EL (cell line): ENCODE data around the gene DLG5.

Experiments
- DNase-seq: peaks from one replicate; pipeline ENCODE4 v3.0.0-alpha.2; 2016

The DLG5 gene

DNA sequence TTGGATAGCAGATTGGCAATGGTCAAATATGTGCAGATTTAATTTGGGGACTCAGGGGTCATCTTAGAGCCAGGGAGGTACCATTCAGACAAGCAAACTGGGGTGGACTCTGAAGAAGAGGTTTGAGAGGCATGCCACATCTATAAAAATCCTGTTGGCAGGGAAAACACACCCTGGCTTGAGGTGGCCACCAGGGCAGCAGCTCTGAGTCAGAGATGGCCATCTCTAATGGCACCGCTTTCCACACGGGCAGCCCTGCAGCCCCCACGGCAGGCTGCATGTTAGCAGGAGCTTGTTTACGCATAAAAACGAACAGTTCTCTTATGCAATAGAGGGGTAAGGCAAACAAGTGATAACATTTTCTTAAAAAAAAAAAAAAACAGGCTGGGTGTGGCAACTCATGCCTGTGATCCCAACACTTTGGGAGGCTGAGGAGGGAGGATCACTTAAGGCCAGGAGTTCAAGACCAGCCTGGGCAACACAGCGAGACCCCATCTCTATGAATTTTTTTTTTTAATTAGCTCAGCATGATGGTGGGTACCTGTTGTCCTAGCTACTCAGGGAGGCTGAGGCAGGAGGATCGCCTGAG is 14.9 kb downstream of the DLG5 start:
- peak; percentile 41 for DNase-seq

DNA sequence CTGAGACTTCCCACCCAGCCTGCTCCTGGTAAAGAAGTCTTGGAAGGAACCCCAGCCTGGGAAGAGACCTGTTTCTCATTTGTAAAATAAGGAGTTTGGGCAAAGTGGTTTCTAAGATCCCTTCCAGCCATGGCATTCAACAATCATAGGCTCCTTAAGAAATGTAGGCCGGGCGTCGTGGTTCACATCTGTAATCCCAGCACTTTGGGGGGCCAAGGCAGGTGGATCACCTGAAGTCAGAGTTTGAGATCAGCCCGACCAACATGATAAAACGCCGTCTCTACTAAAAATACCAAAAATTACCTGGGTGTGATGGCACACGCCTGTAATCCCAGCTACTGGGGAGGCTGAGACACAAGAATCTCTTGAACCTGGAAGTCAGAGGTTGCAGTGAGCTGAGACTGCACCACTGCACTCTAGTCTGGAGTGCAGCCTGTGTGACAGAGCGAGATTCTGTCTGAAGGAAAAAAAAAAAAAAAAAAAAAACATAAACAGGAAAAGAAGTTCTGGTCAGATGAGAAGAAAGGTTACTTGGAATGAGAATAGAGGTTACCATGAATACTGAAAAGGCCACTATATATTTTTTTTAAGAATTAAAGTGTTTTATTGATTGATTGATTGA is 15.9 kb downstream of the DLG5 start:
- DNase-seq = no peak

DNA sequence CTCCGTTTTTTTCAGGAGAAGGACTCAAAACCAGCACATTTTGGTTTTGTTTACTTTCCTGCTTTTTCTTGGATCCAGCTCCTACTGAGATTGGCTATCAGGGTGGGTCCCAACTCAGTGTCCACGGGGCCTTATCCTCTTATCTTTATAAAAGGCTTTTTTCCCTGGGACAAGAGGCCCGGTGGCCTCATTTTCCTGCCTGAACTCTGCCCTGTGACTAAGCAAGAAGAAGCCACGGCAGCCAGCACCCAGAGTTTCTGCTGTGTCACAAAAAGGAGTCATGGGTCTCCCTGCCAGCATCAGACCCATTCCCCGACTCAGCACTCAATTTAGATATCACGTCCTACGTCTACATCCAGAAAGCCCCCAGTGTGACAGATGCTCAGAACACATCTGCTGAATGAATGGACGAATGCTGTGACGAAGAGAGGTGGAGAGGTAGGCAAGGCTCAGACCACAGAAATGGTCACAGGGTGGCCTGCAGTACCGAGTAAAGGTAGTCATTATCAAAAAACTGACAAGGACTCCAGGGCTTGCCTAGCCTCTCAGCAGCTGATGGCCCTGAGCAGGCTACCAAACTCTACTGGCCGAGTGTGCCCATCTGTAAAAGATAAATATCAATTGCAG is 16.7 kb downstream of the DLG5 start:
- peak; percentile 69 for DNase-seq

DNA sequence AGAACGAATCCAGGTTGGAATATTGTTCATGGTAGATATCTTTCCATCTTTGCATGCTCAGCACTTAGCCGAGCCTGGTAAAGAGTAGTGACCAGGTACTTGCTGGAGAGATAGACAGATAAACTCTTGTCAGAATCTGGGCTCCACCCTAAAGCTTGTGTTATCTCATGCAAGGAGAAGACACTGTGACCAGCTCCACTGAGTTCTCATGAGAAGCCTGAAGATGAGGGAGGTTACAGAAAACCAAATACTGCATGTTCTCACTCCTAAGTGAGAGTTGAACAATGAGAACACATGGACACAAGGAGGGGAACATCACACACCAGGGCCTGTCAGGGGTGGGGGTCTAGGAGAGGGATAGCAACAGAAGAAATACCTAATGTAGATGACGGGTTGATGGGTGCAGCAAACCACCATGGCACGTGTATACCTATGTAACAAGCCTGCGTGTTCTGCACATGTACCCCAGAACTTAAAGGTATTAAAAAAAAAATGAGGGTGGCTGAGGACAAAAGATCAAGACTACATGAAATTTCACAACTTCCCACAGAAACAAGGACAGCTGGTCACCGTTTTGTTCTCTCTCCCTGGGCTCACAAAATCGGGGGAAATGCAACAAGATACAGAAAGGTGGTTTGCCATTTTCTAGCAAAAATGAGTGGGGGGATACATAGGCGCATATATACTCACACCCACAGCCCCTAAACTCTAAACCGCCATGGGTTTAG is 17.4 kb downstream of the DLG5 start:
- no peak for DNase-seq

DNA sequence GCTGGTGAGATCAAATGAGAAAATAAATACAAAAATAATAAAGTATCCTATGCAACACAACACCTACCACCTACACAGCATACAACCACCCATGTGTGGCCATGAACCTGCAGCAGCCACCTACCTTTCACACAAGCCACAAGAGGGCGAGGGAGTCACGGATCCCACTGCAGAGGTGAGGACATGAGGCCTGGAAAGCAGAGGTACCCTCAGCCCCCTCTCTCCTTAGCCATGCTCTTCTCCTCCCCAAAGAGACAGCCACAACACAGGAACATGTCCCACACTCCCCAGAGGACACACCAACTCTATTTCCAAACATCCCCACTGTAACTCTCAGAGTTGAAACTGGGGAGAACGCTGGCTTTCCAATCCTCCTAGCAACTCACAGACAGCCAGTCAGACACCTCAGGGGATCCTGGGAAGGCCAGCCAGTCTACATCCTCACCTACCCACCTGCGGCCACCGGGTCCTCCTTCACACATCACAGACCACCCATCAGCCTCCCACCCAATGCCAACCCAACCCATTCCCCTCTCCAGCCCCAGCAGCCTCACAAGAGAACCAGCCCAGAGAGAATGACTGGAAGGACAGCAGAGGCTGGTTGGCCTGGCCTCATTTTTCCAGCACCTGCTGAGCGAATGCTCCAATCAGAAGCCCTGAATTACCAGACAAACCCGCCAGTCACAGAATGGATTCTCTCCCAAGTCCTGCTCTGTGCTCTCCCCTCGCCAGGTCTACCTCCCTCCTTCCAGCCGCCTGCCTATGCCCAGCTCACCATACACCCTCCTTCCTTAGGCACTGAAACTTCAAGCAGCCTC is 18.4 kb downstream of the DLG5 start:
- DNase-seq = no peak

DNA sequence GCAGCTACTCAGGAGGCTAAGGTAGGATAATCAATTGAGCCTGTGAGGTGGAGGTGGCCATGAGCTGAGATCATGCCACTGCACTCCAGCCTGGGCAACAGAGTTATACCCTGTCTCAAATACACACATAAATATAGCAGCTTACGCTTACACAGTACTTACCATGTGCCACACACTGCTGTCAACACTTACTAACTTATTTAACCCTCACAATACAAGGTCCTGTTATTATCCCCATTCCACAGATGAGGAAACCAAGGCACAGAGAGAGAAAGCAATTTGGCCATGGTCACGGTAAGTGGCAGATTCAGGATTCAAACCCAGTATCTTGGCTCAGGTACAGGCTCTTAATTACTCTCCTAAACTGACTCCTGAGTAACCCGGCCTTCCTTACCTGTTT is 19.1 kb downstream of the DLG5 start:
- no peak for DNase-seq

DNA sequence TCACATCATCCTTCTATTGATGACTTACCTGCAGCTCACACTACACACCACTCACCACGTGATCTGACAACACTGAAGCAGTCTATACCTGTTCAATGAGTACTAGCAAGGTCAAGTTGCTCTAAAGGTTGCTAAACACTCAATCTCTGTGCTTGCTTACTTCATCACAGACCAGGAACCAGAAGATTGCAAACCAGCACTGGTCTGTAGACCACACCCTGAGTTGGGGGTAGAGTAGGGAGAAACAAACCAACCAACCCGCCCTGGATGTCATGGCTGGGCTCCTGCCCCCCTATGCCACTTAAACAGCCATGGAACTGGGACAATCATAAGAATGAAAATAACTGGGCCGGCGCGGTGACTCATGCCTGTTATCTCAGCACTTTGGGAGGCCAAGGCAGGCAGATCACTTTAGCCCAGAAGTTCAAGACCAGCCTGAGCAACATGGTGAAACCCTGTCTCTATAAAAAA is 19.6 kb downstream of the DLG5 start:
- no peak for DNase-seq

DNA sequence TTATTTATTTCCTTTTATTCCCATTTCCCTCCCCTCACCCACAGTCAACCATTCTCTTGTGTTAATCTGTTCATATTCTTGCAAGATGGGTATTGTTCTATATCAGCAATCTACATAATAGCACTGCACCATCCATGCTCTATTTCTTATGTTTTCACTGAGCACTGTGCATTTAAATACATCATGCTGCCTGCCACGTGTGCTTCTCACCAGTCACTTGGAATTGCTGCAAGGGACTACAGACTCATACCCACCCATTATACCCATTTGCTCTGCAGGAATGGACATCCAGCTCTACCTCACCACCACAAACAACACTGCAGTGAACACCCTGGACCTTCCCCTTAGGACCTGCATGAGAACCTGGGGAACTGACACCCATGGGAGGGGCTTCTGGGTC is 20.8 kb downstream of the DLG5 start:
- DNase-seq = no peak

DNA sequence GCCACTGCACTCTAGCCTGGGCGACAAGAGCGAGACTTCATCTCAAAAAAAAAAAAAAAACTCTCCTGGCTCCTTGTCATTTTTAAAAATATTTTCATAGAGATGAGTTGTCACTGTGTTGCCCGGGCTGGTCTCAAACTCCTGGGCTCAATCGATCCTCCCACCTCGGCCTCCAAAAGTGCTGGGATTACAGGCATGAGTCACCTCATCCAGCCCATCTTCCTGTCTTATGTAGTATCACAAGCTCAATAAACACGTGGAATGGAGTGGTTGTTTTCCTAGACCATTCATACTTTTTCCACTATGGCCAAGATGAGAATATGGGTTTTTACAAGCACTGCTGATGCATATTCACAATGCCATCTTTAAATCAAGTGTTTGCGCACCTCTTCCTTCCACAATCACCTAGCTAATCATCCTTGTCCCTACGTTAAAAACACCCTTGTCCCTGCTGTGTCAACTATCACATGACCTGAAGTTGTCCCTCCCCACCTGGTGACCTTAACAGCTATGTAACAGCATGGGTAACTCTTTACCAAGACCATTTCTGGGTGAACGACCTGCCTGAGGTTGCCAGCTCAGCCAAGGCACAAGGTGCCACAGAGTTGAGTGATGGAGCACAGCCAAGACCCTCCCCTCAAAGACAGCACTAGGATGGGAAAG is 21.3 kb downstream of the DLG5 start:
- no peak for DNase-seq

DNA sequence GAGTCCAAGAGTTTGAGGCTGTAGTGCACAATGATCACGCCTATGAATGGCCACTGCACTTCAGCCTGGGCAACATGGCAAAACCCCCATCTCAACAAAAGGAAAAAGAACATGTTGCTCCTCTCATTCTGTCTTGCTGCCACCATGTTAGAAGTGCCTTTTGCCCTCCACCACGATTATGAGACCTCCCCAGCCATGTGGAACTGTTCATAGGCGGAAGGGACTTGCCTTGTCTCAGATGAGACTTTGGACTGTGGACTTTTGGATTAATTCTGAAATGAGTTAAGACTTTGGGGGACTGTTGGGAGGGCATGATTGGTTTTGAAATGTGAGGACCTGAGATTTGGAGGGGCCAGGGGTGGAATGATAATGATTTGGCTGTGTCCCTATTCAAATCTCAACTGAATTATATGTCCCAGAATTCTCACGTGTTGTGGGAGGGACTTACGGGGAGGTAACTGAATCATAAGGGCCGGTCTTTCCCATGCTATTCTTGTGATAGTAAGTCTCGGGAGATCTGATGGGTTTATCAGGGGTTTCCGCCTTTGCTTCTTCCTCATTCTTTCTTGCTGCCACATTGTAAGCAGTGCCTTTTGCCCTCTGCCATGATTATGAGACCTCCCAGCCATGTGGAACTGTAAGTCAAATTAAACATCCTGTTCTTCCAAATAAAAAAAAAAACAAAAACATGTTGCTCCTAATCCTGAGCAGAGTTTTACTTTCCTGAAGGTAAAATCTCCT is 22.3 kb downstream of the DLG5 start:
- no peak for DNase-seq

DNA sequence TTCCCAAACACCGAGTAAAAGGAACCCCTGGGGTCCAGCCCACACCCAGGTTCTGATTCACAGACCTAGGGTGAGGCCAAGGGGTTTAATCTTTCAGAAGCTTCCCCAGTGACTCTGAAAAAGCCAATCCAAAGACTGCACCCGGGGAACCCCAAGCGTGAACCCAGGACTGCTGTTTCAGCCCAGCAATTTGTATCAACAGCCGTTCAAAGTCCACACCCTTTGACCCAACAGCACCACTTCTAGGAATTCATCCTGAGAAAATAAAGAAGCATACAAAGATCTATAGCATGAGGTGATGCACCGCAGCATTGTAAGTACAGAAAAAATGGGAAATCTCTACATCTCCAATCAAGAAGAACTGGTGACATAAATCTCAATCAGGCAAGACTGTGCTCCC is 24.4 kb downstream of the DLG5 start:
- no peak for DNase-seq

DNA sequence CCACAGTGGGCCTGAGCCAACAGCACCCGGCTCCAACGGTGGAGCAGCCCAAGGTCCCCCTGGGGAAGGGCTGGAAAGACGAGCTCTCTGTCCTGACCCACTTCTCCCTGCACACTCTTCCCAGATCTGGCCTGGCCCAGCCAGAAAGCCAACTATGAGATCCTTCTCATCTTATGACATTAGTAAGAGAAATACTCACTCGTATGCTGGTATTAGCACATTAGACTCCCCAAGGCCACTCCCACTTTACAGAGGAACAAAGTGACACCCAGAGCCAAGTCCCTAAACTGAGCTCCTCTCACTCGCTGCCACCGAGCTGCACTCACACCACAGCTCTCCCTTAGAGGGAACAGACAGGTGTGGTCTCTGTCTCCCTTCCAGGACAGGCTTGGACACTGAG is 24.8 kb downstream of the DLG5 start:
- no peak for DNase-seq

DNA sequence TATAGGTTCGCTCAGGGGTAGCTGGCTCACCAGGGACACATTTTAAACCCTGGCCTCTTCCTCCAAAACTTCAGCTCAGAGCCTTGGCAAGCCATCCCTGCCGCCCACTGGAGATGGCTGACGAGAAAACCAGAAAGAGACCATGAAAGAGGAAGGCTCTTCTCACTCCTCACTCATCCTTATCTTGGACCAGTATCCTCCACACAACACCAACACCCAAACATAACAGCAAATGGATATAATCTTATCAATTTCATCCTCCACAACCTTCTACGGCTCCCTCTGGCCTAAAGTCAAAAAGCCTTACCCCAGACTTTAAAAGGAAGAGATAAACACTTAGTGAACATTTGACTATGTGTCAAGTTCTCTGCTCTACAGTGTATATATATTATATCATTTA is 26.9 kb downstream of the DLG5 start:
- no peak for DNase-seq

DNA sequence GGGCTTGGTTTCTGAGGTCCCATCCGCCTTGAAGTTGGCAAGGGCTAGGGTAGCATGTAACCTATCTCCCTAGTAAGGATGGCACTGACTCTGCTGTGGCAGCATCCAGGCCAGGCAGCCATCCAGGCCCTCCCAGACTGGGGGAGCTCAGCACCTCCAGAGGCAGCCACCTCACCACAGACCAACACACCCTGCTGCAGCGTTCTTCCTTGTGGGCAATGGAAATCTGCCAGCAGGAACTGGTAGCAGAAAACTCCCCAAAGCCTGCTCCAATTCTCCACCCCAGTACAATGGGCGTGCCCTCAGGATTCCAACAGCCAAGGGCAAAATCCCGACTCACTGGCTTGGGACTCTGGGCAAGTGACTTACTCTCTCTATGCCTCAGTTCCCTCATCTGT is 27.5 kb downstream of the DLG5 start:
- peak; percentile 92 for DNase-seq

DNA sequence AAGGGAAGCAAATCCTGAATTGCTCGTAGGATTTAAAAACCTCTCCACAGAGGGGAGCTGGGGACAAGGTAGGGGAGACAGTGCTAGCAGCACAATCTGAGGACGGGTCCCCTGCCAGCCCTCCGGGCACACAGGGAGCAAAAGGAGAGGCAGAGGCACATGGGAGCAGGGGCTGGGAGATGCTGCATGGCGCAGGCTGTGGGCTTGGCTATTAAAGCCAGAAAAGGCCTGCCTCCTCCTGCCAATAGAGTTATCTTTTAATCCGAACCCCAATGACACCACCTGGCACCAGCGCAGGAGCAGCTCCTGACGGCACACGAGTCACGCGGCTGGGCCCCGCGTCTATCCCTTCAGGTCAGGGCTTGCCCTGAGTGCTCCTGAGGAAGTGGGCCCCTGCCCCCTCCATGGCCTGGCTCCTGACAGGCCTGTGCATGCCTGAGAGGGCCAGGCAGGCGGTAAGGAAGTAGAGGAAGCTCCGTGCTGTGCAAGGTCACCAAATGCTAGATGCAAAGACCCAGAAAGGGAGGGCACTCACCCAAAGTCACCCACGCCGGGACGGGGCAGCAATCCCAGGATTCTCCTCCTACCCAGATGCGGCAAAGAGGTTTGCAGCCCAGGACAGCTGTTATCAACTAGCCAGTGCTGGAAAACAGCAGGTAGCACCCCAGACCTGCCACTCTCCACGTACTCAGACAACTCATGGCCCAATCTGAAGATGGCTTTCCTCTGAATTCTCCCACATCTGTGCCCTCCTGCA is 28.1 kb downstream of the DLG5 start:
- DNase-seq = no peak

DNA sequence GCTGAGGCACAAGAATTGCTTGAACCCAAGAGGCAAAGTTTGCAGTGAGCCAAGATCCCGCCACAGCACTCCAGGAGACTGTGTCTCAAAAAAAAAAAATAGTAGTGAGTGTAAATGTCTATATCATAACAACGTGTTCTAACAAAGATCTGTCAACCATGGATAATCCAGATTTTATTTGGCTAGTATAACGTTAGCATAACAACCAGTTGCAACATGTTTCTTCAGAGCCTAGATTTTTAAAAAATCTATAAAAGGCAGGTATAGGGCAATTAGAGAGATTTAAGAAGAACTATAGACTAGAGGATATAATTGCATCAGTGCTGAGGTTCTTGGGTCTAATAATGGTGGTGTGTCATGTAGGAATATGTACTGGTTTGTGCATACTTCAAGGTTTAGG is 30.5 kb downstream of the DLG5 start:
- DNase-seq = no peak

DNA sequence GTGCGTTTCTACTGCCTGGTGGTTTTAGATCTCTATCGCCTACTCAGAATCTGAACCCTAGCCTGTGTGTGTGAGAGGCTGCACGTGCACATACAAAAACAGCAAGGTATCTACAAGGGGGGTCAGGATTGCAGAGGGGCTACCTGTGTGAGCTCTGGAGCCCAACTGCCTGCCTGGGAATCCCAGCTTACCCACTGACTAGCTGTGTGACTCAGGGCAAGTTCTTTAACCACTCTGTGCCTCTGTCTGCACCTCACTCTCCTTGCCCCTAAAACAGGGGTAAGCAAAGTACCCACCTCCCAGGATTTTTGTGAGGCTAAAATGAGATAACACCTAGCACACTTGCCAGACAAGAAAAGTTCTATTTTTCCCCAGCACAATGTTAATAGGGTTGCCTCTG is 32.5 kb downstream of the DLG5 start:
- DNase-seq = no peak

DNA sequence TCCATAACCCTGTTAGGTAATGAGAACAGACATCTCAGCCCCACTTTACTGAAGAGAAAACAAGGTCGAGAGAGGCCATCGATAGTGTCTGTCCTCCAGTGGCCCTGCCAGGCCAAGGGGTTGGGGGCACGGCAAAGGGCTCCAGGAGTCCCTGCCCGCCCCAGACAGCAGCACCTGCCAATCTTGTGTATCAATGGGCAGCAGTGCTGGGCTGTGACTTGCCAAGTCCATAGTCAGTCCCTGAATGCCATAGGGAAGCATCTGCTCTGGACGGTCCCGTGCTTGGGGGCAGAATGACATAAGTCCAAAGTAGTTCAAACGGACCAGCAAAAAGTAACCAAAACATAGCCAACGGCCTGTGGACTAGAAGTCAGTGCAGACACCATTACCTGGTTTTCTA is 33.2 kb downstream of the DLG5 start:
- DNase-seq = no peak

DNA sequence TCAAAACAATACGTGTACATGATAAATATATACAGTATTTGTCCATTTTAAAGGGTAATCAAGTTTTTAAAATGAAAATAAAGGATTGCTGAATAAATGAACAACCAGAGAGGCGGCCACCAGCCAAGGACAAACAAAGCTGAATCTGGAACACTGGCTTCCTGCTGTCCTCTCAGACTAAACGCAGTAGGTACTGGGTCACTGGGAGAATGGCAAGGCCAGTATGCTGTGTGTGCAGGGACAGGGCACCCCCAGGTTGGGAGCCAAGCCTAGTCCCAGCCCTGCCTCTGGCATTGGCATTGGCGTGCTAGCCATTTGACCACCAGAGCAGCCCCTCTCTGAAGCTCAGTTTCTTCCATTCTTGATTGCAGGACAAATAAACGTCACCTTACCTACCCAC is 33.8 kb downstream of the DLG5 start:
- no peak for DNase-seq

DNA sequence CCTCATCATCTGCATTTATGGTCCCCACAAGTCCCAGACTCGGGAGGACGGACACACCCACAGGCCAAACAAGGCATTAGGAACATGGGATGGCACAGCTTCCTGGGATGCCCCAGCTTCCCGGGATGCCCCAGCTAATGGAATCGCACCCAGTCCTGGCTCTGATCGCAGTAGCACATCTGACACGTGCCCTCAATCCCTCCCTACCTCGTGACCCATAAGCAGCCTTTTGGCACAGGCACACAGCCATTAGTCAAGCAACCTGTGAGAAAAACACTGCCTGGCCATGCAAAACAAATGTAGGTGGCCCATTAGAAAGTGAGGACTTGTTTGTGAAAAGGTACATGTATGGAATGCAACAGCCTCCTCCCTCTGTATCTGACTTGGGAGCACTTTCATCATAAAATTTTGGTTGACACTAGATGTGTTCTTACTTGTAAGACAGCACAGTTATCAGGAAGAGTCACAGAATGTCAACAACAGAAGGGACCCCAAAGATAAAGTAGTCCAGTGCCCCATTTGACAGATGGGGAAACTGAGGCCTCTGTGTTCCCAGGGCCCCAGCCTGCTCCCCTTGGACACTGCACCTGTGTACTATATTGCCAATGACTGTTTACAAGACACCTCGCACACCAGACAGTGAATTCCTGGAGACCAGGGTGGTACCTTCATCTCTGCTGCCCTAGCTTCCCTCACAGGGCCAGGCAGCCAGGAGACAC is 34.4 kb downstream of the DLG5 start:
- DNase-seq = no peak
